ENCODE measurements around the gene SFT2D2. TPM values are rescaled to one million over a fixed set of nuclear protein-coding genes. Genes with fewer than 3 reads are reported as not detected.

The SFT2D2 gene
- polyA plus RNA-seq, 1 of the 3 experiments (the other 2 are of a cell fraction) = 9.3 TPM

DNA sequence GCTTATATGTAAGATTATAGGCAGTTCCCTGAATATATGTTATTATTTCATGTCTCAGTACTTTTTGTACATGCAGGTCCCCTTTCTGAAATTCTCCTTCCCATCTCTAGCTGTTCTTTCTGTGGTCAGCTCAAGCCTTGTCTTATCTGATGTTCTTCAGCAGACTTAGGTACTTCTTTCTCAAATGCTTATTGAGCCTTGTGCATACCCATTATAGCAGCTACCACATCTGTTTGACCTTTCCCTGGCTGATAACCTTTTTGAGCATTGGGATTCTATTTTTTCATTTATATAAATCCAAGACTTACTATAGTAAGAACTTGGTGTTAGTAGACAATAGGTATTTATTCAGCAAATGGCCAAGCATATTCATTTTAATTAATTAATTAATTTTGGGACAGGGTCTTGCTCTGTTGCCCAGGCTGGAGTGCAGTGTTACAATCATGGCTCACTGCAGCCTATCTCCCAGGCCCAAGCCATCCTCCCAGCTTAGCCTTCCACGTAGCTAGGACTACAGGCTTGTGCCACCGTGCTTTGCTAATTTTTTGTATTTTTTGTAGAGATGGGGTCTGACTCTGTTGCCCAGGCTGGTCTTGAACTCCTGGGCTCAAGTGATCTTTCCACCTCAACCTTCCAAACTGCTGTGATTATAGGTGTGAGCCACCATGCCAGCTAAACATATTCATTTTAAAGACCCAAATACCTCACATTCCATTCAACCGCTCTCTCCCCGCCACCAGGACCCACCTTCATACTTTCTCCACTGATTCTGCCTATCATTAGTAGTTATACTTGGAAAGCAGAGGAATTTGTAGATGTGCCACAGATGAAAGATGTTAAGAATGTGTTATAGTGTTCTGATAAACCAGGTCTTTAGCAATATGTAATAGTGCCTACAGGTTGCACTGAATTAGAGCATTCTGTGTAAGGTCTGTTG lies 30.3 kb upstream of the SFT2D2 start:
- H3K9me2 ChIP-seq = no peaks in the 10 kb centered on the region
- H3K4me2 ChIP-seq = no peak overlapping the region
- no peak overlapping the region for H3K9ac ChIP-seq
- WGBS (ENCODE audit: low lambda C conversion rate) = 96% methylated on average over 4 of the region's 4 CpGs
- TF ChIP-seq, protein P1, sequence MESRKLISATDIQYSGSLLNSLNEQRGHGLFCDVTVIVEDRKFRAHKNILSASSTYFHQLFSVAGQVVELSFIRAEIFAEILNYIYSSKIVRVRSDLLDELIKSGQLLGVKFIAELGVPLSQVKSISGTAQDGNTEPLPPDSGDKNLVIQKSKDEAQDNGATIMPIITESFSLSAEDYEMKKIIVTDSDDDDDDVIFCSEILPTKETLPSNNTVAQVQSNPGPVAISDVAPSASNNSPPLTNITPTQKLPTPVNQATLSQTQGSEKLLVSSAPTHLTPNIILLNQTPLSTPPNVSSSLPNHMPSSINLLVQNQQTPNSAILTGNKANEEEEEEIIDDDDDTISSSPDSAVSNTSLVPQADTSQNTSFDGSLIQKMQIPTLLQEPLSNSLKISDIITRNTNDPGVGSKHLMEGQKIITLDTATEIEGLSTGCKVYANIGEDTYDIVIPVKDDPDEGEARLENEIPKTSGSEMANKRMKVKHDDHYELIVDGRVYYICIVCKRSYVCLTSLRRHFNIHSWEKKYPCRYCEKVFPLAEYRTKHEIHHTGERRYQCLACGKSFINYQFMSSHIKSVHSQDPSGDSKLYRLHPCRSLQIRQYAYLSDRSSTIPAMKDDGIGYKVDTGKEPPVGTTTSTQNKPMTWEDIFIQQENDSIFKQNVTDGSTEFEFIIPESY (IDR thresholded peaks at IDR 0.05; ENCODE audit: borderline replicate concordance, low read depth) = no peak
- TF ChIP-seq, protein P2, sequence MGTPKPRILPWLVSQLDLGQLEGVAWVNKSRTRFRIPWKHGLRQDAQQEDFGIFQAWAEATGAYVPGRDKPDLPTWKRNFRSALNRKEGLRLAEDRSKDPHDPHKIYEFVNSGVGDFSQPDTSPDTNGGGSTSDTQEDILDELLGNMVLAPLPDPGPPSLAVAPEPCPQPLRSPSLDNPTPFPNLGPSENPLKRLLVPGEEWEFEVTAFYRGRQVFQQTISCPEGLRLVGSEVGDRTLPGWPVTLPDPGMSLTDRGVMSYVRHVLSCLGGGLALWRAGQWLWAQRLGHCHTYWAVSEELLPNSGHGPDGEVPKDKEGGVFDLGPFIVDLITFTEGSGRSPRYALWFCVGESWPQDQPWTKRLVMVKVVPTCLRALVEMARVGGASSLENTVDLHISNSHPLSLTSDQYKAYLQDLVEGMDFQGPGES (IDR thresholded peaks at IDR 0.05; ENCODE audit: low read depth, low read length) = no peak
- 0 out of 2 replicates have a peak, but pooled peaks cover under 1% of the 10 kb centered on the region for H3K79me2 ChIP-seq (ENCODE audit: insufficient read depth)
- peaks cover 64 to 85% of the 10 kb centered on the region in 2 experiments for H3K36me3 ChIP-seq (replicated peaks in 1 of 2; ENCODE audit: control insufficient read depth in 1 of 2, insufficient read depth in 2 of 2, low read length in 1 of 2)
- no peaks in the 10 kb centered on the region; a peak in 1 of 4 replicates for H3K4me1 ChIP-seq (ENCODE audit: control insufficient read depth in 1 of 2, insufficient read depth in 2 of 2, low read depth in 1 of 2, low read length in 1 of 2)
- ChIA-PET POLR2A (no interaction called here), CTCF (no interaction called here)
- H3K4me3 ChIP-seq (ENCODE audit: low read depth in 2 of 2, low read length in 1 of 2) = no peak overlapping the region
- H3K9me3 ChIP-seq = no peaks in the 10 kb centered on the region
- no peak overlapping the region for H2AFZ ChIP-seq (ENCODE audit: low read depth)
- no peak for DNase-seq
- no peak overlapping the region for H3K27ac ChIP-seq (ENCODE audit: low read depth in 2 of 2, low read length in 1 of 2)
- peaks cover 3% of the 10 kb centered on the region for H3F3A ChIP-seq (replicated peaks; ENCODE audit: insufficient read depth)
- H3K27me3 ChIP-seq (ENCODE audit: insufficient read depth) = no peaks in the 10 kb centered on the region
- no peaks in the 10 kb centered on the region for H4K20me1 ChIP-seq (ENCODE audit: insufficient read depth)

DNA sequence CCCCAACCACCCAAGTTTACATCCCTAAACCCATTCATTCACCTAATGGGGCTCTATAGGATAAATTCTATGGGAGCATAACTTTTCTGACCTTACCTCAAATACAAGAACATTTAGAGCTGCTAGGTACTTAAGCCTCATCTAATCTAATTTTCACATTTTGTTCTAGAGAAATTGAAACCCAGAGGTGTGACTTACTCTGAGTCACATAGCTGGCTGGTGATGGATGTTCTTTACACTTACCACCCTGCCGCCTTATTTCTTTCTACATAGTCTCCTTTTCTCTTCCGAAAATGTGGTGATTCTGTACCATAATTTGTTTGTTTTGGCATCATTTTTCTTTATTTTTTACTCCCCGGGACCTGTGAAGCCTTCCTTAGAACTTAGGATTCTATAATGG lies 26.7 kb upstream of the SFT2D2 start:
- H3K27ac ChIP-seq (ENCODE audit: low read depth in 2 of 2, low read length in 1 of 2) = no peak overlapping the region
- no peaks in the 10 kb centered on the region for H3K9me2 ChIP-seq
- H4K20me1 ChIP-seq (ENCODE audit: insufficient read depth) = no peaks in the 10 kb centered on the region
- no peak for DNase-seq
- no peak overlapping the region for H3K4me2 ChIP-seq
- H3K79me2 ChIP-seq (ENCODE audit: insufficient read depth) = no peaks in the 10 kb centered on the region
- peaks cover 72 to 88% of the 10 kb centered on the region in 2 experiments for H3K36me3 ChIP-seq (replicated peaks in 1 of 2; ENCODE audit: control insufficient read depth in 1 of 2, insufficient read depth in 2 of 2, low read length in 1 of 2)
- H3K27me3 ChIP-seq (ENCODE audit: insufficient read depth) = no peaks in the 10 kb centered on the region
- no peak overlapping the region for H2AFZ ChIP-seq (ENCODE audit: low read depth)
- H3K4me1 ChIP-seq (ENCODE audit: control insufficient read depth in 1 of 2, insufficient read depth in 2 of 2, low read depth in 1 of 2, low read length in 1 of 2) = no peaks in the 10 kb centered on the region; a peak in 1 of 4 replicates
- H3K9me3 ChIP-seq = no peaks in the 10 kb centered on the region
- ChIA-PET CTCF (no interaction called here), POLR2A (no interaction called here)
- H3F3A ChIP-seq (replicated peaks; ENCODE audit: insufficient read depth) = peaks cover 8% of the 10 kb centered on the region
- no peak for TF ChIP-seq GABPA (IDR thresholded peaks at IDR 0.05; ENCODE audit: low read depth)
- TF ChIP-seq RFX5 (IDR thresholded peaks at IDR 0.05; ENCODE audit: low read length) = no peak
- no peak for TF ChIP-seq FOSL2 (IDR thresholded peaks at IDR 0.05; ENCODE audit: borderline replicate concordance, low read depth)
- TF ChIP-seq RAD21 (IDR thresholded peaks at IDR 0.05; ENCODE audit: low read length) = no peak
- H3K4me3 ChIP-seq (ENCODE audit: low read depth in 2 of 2, low read length in 1 of 2) = no peak overlapping the region
- WGBS (ENCODE audit: low lambda C conversion rate) = 64% methylated on average over 3 of the region's 3 CpGs
- no peak overlapping the region for H3K9ac ChIP-seq
